Breast epithelium (tissue), 3 donors: ENCODE measurements around the gene IGSF11.

Source experiments
- POLR2A ChIP-seq: fragments of 450-650 bp; IDR thresholded peaks from one replicate; pipeline ENCODE4 v1.6.1; 2016; ENCODE audit warnings: antibody characterized with exemption, mild to moderate bottlenecking, moderate library complexity
- TF ChIP-seq, protein P1 (sequence below), 3 donors: fragments of 450-650 bp; IDR thresholded peaks; one replicate each; pipeline ENCODE4 v1.5.1; 2016 to 2017; ENCODE audit warnings: antibody characterized with exemption in 3 of 3, mild to moderate bottlenecking in 3 of 3, moderate library complexity in 3 of 3

DNA sequence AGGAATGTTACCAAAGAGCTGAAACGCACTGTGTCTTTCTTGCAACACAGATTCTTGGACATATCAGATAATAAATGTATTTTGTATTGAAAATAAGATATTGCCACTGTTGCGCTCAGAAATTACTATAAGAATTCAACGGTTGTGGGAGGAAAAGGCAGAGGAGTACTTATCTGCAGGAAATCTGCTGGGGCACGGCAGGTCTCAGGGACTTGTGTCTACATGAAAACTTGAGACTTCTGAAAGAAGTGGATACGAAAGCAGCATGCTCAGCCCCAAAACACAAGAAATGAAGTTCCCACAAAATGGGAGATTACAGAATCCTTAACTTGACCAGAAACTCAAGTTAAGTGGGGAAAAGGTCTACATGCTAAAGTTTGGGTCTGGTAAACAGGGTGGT, 86.5 kb downstream of the IGSF11 start:
- TF ChIP-seq POLR2A: no peak
- TF ChIP-seq, protein P1, sequence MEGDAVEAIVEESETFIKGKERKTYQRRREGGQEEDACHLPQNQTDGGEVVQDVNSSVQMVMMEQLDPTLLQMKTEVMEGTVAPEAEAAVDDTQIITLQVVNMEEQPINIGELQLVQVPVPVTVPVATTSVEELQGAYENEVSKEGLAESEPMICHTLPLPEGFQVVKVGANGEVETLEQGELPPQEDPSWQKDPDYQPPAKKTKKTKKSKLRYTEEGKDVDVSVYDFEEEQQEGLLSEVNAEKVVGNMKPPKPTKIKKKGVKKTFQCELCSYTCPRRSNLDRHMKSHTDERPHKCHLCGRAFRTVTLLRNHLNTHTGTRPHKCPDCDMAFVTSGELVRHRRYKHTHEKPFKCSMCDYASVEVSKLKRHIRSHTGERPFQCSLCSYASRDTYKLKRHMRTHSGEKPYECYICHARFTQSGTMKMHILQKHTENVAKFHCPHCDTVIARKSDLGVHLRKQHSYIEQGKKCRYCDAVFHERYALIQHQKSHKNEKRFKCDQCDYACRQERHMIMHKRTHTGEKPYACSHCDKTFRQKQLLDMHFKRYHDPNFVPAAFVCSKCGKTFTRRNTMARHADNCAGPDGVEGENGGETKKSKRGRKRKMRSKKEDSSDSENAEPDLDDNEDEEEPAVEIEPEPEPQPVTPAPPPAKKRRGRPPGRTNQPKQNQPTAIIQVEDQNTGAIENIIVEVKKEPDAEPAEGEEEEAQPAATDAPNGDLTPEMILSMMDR (IDR thresholded peaks at IDR 0.05): no peak
